Sigmoid colon (tissue), 7 donors: ENCODE data around the gene COL5A1. TPM values are rescaled to one million over a fixed set of nuclear protein-coding genes. Genes with fewer than 3 reads are reported as not detected.

Experiments used
- DNase-seq: peaks from one replicate; pipeline ENCODE4 v3.0.0-alpha.2; 2019
- H3K27ac ChIP-seq, 4 donors: fragments of 200-600 bp; sonication (generic); one replicate each; pipeline ENCODE4 v1.5.1; 2016 to 2019; ENCODE audit warnings: mild to moderate bottlenecking in 1 of 4
- H3K27me3 ChIP-seq, 3 donors: fragments of 200-600 bp; sonication (generic); one replicate each; pipeline ENCODE4 v1.5.1; 2019; ENCODE audit warnings: mild to moderate bottlenecking in 1 of 3
- H3K36me3 ChIP-seq, 4 donors: fragments of 200-600 bp; sonication (generic); one replicate each; pipeline ENCODE4 v1.5.1; 2016 to 2019
- H3K4me1 ChIP-seq, 4 donors: fragments of 200-600 bp; sonication (generic); one replicate each; pipeline ENCODE4 v1.5.1; 2017 to 2019
- H3K4me3 ChIP-seq, 4 donors: fragments of 200-600 bp; sonication (generic); one replicate each; pipeline ENCODE4 v1.5.1; 2017 to 2019; ENCODE audit warnings: mild to moderate bottlenecking in 2 of 4, moderate library complexity in 1 of 4
- H3K9me3 ChIP-seq, 4 donors: fragments of 200-600 bp in 3 of 4; sonication (generic) in 3 of 4; one replicate each; pipeline versions ENCODE4 v1.5.1 to v1.6.1; 2013 to 2019
- EP300 ChIP-seq, 4 donors: sonication (generic); formaldehyde crosslinking; IDR thresholded peaks; one replicate each; pipeline ENCODE4 v1.6.1; 2017; ENCODE audit warnings: antibody characterized with exemption in 4 of 4
- POLR2A ChIP-seq, 2 donors: fragments of 450-650 bp; IDR thresholded peaks; one replicate each; pipeline ENCODE4 v1.6.1; 2016; ENCODE audit warnings: antibody characterized with exemption in 2 of 2, mild to moderate bottlenecking in 2 of 2, moderate library complexity in 2 of 2
- POLR2AphosphoS5 ChIP-seq, 4 donors: sonication (generic); formaldehyde crosslinking; IDR thresholded peaks; one replicate each; pipeline ENCODE4 v1.6.1; 2017; ENCODE audit warnings: antibody characterized with exemption in 4 of 4
- WGBS, 2 donors: extraction: QIAGEN DNeasy Blood & Tissue Kit; methylation state at CpG; one replicate each; pipeline ENCODE4 v1.1.7; 2013; 5-methylcytosine and 5-hydroxymethylcytosine counted together
- intact Hi-C: fragments of 100-400 bp; cut with DNase I; formaldehyde crosslinking; loops from one replicate; pipeline ENCODE4 v1.15.1; 2023
- polyA plus RNA-seq, 3 donors: library from polyadenylated mRNA; stranded (reverse); fragments of 200-250 nt; gene quantifications; one replicate each; pipeline ENCODE4 v1.2.3, GENCODE V29; 2013
- total RNA-seq, 4 donors: library from RNA; depleted of rRNA; stranded (reverse); fragments of >200 nt; gene quantifications; one replicate each; pipeline ENCODE4 v1.1.0, GENCODE V29; 2016
- TF ChIP-seq, protein P1 (sequence below), 4 experiments: fragments of 450-650 bp in 3 of 4; fragments of 200-600 bp in 1 of 4; IDR thresholded peaks; one replicate each; pipeline ENCODE4 v1.5.1; 2016 to 2019; ENCODE audit warnings: antibody characterized with exemption in 4 of 4, mild to moderate bottlenecking in 3 of 4, moderate library complexity in 2 of 4
- donor health status: healthy with polysubstance abuse.
- donor health status: Bipolar disorder and iron deficiency.
- donor health status: healthy.

The COL5A1 gene
- total and polyA plus RNA-seq, 7 donors = 4.2 to 168 (median 24.2) TPM

- TF ChIP-seq EP300 (IDR thresholded peaks at IDR 0.05) = no peak
- no peak for TF ChIP-seq POLR2AphosphoS5 (IDR thresholded peaks at IDR 0.05)
- TF ChIP-seq POLR2A (IDR thresholded peaks at IDR 0.05) = no peak
- TF ChIP-seq, protein P1, sequence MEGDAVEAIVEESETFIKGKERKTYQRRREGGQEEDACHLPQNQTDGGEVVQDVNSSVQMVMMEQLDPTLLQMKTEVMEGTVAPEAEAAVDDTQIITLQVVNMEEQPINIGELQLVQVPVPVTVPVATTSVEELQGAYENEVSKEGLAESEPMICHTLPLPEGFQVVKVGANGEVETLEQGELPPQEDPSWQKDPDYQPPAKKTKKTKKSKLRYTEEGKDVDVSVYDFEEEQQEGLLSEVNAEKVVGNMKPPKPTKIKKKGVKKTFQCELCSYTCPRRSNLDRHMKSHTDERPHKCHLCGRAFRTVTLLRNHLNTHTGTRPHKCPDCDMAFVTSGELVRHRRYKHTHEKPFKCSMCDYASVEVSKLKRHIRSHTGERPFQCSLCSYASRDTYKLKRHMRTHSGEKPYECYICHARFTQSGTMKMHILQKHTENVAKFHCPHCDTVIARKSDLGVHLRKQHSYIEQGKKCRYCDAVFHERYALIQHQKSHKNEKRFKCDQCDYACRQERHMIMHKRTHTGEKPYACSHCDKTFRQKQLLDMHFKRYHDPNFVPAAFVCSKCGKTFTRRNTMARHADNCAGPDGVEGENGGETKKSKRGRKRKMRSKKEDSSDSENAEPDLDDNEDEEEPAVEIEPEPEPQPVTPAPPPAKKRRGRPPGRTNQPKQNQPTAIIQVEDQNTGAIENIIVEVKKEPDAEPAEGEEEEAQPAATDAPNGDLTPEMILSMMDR (IDR thresholded peaks at IDR 0.05) = no peak
- H3K27me3 ChIP-seq = no peaks in the 10 kb centered on the region
- WGBS, 2 donors = 65 to 73% methylated on average over 27 of the region's 27 CpGs
- H3K4me3 ChIP-seq = no peak overlapping the region
- DNase-seq = no peak
- intact Hi-C loops = no loop called here
- no peak overlapping the region for H3K27ac ChIP-seq
- no peaks in the 10 kb centered on the region for H3K36me3 ChIP-seq
- H3K9me3 ChIP-seq = no peaks in the 10 kb centered on the region
- H3K4me1 ChIP-seq = no peaks in the 10 kb centered on the region
Measured at GRCh38 chr9:134887686-134888602, 246.3 kb downstream of the COL5A1 start.

- 64 to 81% methylated on average over 14 of the region's 14 CpGs for WGBS, 2 donors
Measured at GRCh38 chr9:134888603-134889190, 247.1 kb downstream of the COL5A1 start.

DNA sequence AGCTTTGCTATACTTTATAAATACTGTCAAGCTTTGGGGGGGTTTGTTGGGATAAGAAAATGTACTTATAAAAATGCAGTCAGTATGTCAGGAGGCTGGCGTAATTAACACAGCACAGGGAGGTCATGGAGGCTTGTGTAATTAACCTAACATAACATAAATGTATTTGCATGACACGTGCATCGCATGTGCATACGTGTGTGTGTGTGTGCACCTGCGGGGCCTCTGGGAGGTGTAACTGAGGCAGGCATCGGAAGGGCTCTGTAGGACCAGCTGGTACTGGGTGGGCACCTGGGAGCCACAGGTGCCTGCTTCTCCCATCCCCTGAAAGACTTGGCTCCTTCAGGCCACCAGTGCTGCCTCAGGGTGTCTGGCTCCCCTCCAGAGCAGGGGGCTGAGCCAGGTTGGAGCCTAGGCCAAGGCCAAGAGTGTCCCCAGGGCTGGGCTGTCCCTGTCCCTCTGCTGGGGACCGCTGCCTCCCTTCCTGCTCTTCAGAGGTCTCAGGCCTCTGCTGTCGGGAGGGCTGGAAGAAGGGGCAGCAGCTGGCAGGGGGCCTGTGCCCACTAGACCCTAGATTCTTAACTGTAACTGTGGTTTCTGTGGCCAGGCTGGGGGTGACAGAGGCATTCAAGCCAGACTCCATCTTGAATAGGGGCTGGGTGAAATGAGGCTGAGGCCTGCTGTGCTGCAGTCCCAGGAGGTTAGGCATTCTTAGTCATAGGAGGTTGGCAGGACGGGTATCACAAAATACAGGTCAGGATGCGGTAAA, 248.0 kb downstream of the COL5A1 start:
- WGBS, 2 donors = 69 to 88% methylated on average over 10 of the region's 10 CpGs
- Histone ChIP-seq H3K9me3 (no peaks in the 10 kb centered on the region), H3K4me1 (no peaks in the 10 kb centered on the region), H3K4me3 (no peak overlapping the region), H3K27ac (no peak overlapping the region), H3K36me3 (no peaks in the 10 kb centered on the region), H3K27me3 (no peaks in the 10 kb centered on the region)
- intact Hi-C loops = no loop called here
- TF ChIP-seq, protein P1 (IDR thresholded peaks at IDR 0.05) = no peak
- no peak for TF ChIP-seq POLR2A (IDR thresholded peaks at IDR 0.05)
- no peak for TF ChIP-seq POLR2AphosphoS5 (IDR thresholded peaks at IDR 0.05)
- no peak for TF ChIP-seq EP300 (IDR thresholded peaks at IDR 0.05)
- no peak for DNase-seq

More at GRCh38 chr9:134888603-134889190, 247.1 kb downstream of the COL5A1 start:
- intact Hi-C loops = no loop called here
- H3K36me3 ChIP-seq = no peaks in the 10 kb centered on the region
- no peak for TF ChIP-seq EP300 (IDR thresholded peaks at IDR 0.05)
- TF ChIP-seq POLR2A (IDR thresholded peaks at IDR 0.05) = no peak
- TF ChIP-seq, protein P1 (IDR thresholded peaks at IDR 0.05) = no peak
- no peak for TF ChIP-seq POLR2AphosphoS5 (IDR thresholded peaks at IDR 0.05)
- no peaks in the 10 kb centered on the region for H3K9me3 ChIP-seq
- H3K27ac ChIP-seq = no peak overlapping the region
- H3K27me3 ChIP-seq = no peaks in the 10 kb centered on the region
- H3K4me1 ChIP-seq = no peaks in the 10 kb centered on the region
- no peak for DNase-seq
- H3K4me3 ChIP-seq = no peak overlapping the region

DNA sequence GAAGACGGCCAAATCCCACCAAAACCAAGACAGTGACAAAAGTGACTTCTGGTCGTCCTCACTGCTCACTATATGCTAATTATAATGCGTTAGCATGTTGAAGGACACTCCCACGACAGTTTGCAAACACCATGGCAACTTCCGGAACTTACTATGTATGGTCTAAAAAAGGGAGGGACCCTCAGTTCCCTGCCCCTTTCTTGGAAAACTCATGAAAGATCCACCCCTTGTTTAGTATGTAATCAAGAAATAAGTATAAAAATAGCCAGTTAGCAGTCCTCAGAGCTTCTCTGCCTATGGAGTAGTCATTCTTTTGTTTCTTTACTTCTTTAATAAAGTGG, 248.5 kb downstream of the COL5A1 start:
- intact Hi-C loops = no loop called here
- Histone ChIP-seq H3K9me3 (no peaks in the 10 kb centered on the region), H3K4me3 (no peak overlapping the region), H3K27me3 (no peaks in the 10 kb centered on the region), H3K27ac (no peak overlapping the region), H3K4me1 (no peaks in the 10 kb centered on the region), H3K36me3 (no peaks in the 10 kb centered on the region)
- 65 to 69% methylated on average over 5 of the region's 5 CpGs for WGBS, 2 donors
- no peak for TF ChIP-seq EP300 (IDR thresholded peaks at IDR 0.05)
- TF ChIP-seq, protein P1 (IDR thresholded peaks at IDR 0.05) = no peak
- TF ChIP-seq POLR2A (IDR thresholded peaks at IDR 0.05) = no peak
- no peak for TF ChIP-seq POLR2AphosphoS5 (IDR thresholded peaks at IDR 0.05)
- DNase-seq = no peak
